Activated naive CD4-positive, alpha-beta T cell treated with anti-CD3 and anti-CD28 coated beads, Interleukin-2, amount 50 U/mL, for 24 hours (primary cell): Measurements from ENCODE around the gene PRKD1.
"Not testable (repeated sequence)": the region's sequence is repeated elsewhere in the genome, so short reads cannot be mapped to it uniquely, and the experiment has no call there.

ENCODE experiments used
- H3K27ac Mint-ChIP-seq: one replicate; pipeline ENCODE4 v1.8.0; 2021; ENCODE audit warnings: mild to moderate bottlenecking, mixed read lengths
- H3K27me3 Mint-ChIP-seq: one replicate; pipeline ENCODE4 v1.8.0; 2021; ENCODE audit warnings: mixed read lengths
- H3K36me3 Mint-ChIP-seq: one replicate; pipeline ENCODE4 v1.8.0; 2021; ENCODE audit warnings: mixed read lengths
- H3K4me1 Mint-ChIP-seq: one replicate; pipeline ENCODE4 v1.8.0; 2021; ENCODE audit warnings: mixed read lengths
- H3K4me3 Mint-ChIP-seq: one replicate; pipeline ENCODE4 v1.8.0; 2021; ENCODE audit warnings: mild to moderate bottlenecking, mixed read lengths
- H3K9me3 Mint-ChIP-seq: one replicate; pipeline ENCODE4 v1.8.0; 2021; ENCODE audit warnings: mixed read lengths

Gene PRKD1

GRCh38 chr14:29858299-29858698 lies 69.3 kb downstream of the PRKD1 start:
- Mint-ChIP-seq H3K36me3 (no peaks in the 10 kb centered on the region), H3K4me1 (no peaks in the 10 kb centered on the region), H3K27me3 (no peaks in the 10 kb centered on the region), H3K9me3 (peaks cover 14% of the 10 kb centered on the region), H3K4me3 (no peak overlapping the region), H3K27ac (no peak overlapping the region)

DNA sequence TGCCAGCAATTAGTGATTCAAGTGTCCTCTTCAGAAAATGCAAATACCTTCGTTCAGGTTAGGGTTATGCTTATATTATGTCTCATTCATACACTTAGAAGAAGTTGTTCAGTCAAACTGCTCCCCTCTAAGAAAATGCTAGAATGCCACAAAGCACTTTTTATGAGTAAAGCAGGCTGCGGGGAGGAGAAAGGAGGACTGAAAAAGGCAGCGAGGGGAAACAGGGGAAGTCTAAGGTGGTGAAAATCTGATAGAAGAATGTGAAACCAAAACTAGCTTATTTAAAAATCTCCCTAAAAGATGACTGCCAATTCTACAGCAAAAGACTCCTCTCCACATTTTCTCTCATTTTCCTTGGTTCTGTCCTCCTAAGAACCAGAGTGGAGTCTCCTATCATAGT lies 70.1 kb downstream of the PRKD1 start:
- Mint-ChIP-seq H3K27me3 (no peaks in the 10 kb centered on the region), H3K4me3 (no peak overlapping the region), H3K4me1 (no peaks in the 10 kb centered on the region), H3K27ac (no peak overlapping the region), H3K9me3 (peaks cover 15% of the 10 kb centered on the region), H3K36me3 (no peaks in the 10 kb centered on the region)

DNA sequence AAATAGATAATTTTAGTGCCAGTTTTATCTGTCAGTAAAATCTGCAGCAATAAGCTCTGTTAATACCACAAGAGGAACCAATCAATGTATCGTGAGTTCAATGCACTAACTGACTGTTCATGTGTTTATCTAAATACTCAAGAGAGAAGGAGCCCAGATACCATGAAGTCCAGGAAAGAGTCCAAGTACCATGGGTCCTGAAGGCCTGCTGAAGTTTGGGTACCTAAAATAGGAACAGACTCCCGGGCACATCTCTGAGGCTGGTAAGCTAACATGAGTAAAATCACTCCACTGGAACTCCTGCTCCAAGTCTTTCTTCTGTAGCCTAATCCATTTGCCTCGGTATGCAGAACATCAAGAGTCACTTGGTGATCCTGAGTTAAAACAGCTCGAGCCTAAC lies 71.1 kb downstream of the PRKD1 start:
- Mint-ChIP-seq H3K4me1 (no peaks in the 10 kb centered on the region), H3K27me3 (no peaks in the 10 kb centered on the region), H3K27ac (no peak overlapping the region), H3K36me3 (no peaks in the 10 kb centered on the region), H3K4me3 (no peak overlapping the region), H3K9me3 (peaks cover 25% of the 10 kb centered on the region)

DNA sequence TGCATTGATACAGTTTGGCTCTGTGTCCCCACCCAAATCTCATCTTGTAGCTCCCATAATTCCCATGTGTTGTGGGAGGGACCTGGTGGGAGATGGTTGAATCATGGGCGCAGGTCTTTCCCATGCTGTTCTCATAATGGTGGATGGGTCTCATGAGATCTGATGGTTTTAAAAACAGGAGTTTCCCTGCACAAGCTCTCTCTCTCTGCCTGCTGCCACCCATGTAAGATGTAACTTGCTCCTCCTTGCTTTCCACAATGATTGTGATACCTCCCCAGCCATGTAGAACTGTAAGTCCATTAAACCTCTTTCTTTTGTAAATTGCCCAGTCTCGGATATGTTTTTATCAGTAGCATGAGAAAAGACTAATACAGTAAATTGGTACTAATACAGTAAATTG lies 74.0 kb downstream of the PRKD1 start:
- not testable (repeated sequence) for H3K36me3 Mint-ChIP-seq, H3K27ac Mint-ChIP-seq, H3K4me3 Mint-ChIP-seq, H3K27me3 Mint-ChIP-seq, H3K4me1 Mint-ChIP-seq
- H3K9me3 Mint-ChIP-seq, result peaks cover 36% of the 10 kb centered on the region

DNA sequence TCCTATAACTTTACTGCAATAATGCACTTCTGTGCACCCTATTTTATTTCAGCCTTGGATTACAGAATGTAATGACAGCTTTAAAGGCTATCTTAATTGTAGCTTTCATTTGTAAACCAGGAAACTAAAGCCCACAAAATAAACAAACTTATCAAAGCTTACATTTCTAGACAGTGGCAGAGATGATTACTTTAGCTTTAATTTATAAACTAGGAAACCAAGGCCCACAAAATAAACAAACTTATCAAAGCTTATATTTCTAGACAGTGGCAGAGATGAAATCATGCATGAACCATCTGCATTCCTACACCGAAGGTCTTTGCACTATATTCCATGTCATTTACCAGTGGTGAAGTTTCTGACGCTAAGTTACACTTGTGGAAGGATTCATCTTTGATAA lies 74.4 kb downstream of the PRKD1 start:
- Mint-ChIP-seq H3K27me3 (no peaks in the 10 kb centered on the region), H3K27ac (no peak overlapping the region), H3K9me3 (peaks cover 36% of the 10 kb centered on the region), H3K4me1 (no peaks in the 10 kb centered on the region), H3K36me3 (no peaks in the 10 kb centered on the region), H3K4me3 (no peak overlapping the region)

DNA sequence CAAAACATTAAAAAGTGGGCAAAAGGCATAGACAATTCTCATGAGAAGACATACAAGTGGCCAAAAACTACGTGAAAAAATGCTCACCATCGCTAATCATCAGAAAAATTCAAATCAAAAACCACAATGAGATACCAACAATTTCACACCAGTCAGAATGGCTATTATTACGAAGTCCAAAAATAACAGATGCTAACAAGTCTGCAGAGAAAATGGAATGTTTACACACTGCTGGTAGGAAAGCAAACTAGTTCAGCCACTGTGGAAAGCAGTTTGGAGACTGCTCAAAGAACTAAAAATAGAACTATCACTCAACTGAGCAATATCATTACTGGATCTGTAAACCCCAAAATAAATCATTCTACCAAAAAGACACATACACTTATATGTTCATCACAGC lies 76.2 kb downstream of the PRKD1 start:
- Mint-ChIP-seq H3K27me3 (no peaks in the 10 kb centered on the region), H3K36me3 (no peaks in the 10 kb centered on the region), H3K27ac (no peak overlapping the region), H3K4me3 (no peak overlapping the region), H3K9me3 (peaks cover 30% of the 10 kb centered on the region), H3K4me1 (no peaks in the 10 kb centered on the region)

DNA sequence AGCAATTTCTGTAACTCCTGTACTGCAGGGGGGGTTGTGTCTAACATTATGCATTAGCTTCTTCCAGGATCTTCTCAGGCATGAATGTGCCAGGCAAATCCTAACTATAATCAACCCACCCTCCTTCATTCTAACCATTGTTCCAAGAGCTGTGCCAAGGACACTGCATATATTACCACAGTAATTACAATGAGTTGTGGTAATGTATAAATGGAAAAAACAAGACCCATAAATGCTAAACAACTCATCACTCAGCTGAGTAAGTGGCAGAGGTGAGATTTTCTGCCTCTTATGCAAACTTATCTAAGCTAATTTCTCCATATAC lies 80.6 kb downstream of the PRKD1 start:
- H3K27ac Mint-ChIP-seq, result no peak overlapping the region
- H3K9me3 Mint-ChIP-seq, result peaks cover 20% of the 10 kb centered on the region
- H3K27me3 Mint-ChIP-seq, result no peaks in the 10 kb centered on the region
- H3K4me3 Mint-ChIP-seq, result no peak overlapping the region
- H3K36me3 Mint-ChIP-seq, result no peaks in the 10 kb centered on the region
- no peaks in the 10 kb centered on the region for H3K4me1 Mint-ChIP-seq

DNA sequence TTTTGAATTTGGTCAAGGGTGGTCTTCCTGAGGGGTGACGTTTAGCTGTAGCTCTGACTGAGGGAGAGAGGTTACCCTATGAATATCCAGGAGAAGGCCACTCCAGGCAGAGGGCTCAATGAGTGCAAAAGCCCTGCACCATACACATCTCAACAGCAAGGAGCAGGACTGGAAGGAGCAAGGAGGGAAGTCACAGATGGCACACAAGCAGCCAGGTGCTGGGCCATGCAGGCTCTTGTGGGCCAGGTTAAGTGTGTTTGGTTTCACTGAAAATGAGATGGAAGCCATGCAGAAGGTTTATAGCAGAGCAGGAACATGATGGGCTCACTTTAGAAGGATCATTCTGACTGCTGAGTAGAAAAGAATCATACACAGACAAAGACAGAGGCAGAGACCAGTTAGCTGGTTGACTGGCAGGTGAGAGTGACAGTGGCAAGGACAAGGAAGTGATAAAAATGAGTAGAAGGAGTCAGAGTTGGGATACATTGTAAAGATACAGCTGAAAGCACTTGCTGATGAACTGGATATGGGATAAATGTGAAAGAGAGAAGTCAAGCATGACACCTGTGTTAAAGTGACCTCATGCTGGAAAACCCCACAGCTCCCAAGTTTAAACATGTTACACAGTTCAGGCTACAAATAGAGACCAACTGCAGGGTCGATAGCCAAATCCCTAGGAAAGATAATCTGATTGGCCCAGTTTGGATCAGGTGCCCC lies 81.2 kb downstream of the PRKD1 start:
- no peak overlapping the region for H3K27ac Mint-ChIP-seq
- H3K36me3 Mint-ChIP-seq, result no peaks in the 10 kb centered on the region
- H3K27me3 Mint-ChIP-seq, result no peaks in the 10 kb centered on the region
- peaks cover 15% of the 10 kb centered on the region for H3K9me3 Mint-ChIP-seq
- no peak overlapping the region for H3K4me3 Mint-ChIP-seq
- H3K4me1 Mint-ChIP-seq, result no peaks in the 10 kb centered on the region

DNA sequence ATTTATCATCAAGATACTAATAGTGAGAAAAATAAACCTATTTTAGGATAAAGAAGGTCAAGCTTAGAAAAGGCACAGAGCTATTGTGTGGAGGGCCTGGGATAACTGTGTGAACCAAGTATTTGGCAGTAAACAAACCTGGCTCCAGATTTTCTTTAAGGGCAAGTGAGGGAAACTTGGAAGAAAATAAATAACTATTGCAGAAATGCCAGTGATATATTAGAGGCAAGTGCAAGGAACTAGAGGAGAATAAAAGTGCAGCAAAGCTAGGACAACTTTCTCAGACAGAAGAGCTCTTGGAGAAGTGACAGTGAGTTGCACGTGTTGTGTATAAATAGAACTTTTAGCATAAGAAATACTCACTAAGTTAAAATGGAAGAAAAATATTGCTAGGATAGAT lies 83.7 kb downstream of the PRKD1 start:
- H3K36me3 Mint-ChIP-seq, result no peaks in the 10 kb centered on the region
- no peaks in the 10 kb centered on the region for H3K27me3 Mint-ChIP-seq
- no peak overlapping the region for H3K4me3 Mint-ChIP-seq
- H3K27ac Mint-ChIP-seq, result no peak overlapping the region
- peaks cover 13% of the 10 kb centered on the region for H3K9me3 Mint-ChIP-seq
- H3K4me1 Mint-ChIP-seq, result no peaks in the 10 kb centered on the region

- Mint-ChIP-seq H3K27ac (no peak overlapping the region), H3K4me1 (no peaks in the 10 kb centered on the region), H3K9me3 (peaks cover 18% of the 10 kb centered on the region), H3K27me3 (no peaks in the 10 kb centered on the region), H3K4me3 (no peak overlapping the region), H3K36me3 (no peaks in the 10 kb centered on the region)
These were observed 85.4 kb downstream of the PRKD1 start for GRCh38 chr14:29842228-29842627.

GRCh38 chr14:29840369-29840892 lies 87.2 kb downstream of the PRKD1 start:
- not testable (repeated sequence) for H3K27me3 Mint-ChIP-seq, H3K27ac Mint-ChIP-seq, H3K4me1 Mint-ChIP-seq, H3K36me3 Mint-ChIP-seq, H3K4me3 Mint-ChIP-seq
- peaks cover 18% of the 10 kb centered on the region for H3K9me3 Mint-ChIP-seq

DNA sequence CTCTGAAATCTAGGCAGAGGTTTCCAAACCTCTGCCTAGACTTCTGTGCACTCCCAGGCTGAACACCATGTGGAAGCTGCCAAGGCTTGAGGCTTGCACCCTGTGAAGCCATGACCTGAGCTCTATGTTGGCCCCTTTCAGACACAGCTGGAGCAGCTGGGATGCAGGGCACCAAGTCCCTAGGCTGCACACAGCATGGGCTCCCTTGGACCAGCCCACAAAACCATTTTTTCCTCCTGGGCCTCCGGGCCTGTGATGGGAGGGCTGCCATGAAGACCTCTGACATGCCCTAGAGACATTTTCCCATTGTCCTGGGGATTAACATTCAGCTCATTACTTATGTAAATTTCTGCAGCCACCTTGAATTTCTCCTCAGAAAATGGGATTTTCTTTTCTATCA lies 88.0 kb downstream of the PRKD1 start:
- H3K36me3 Mint-ChIP-seq, H3K27ac Mint-ChIP-seq, H3K4me1 Mint-ChIP-seq, H3K27me3 Mint-ChIP-seq, H3K4me3 Mint-ChIP-seq: not testable (repeated sequence)
- peaks cover 18% of the 10 kb centered on the region for H3K9me3 Mint-ChIP-seq

DNA sequence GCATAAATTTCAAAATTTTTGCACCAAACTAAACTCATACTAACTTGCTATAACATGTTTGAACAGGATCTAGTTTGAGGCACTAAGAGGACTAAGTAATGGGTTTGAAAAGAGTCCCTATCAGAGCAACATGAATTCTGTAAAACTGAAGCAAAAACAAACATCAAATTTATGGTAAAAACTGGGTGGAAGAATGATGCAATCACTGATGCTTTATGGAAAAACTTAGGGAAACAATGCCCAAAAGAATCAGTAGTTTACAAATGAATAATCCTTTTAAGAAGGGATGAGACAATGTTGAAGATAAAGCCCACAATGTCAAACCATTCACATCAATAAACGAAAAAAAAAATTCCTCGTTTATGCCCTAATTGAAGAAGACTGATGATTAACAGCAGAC lies 88.9 kb downstream of the PRKD1 start:
- Mint-ChIP-seq H3K4me3 (no peak overlapping the region), H3K36me3 (no peaks in the 10 kb centered on the region), H3K27ac (no peak overlapping the region), H3K9me3 (peaks cover 18% of the 10 kb centered on the region), H3K4me1 (no peaks in the 10 kb centered on the region), H3K27me3 (no peaks in the 10 kb centered on the region)

- Mint-ChIP-seq H3K4me3 (no peak overlapping the region), H3K9me3 (peaks cover 13% of the 10 kb centered on the region), H3K4me1 (no peaks in the 10 kb centered on the region), H3K36me3 (no peaks in the 10 kb centered on the region), H3K27me3 (no peaks in the 10 kb centered on the region), H3K27ac (no peak overlapping the region)
These were observed 91.3 kb downstream of the PRKD1 start for GRCh38 chr14:29836395-29836794.

GRCh38 chr14:29832042-29832441 lies 95.6 kb downstream of the PRKD1 start:
- H3K9me3 Mint-ChIP-seq, result peaks cover 7% of the 10 kb centered on the region
- no peak overlapping the region for H3K27ac Mint-ChIP-seq
- no peaks in the 10 kb centered on the region for H3K4me1 Mint-ChIP-seq
- H3K27me3 Mint-ChIP-seq, result no peaks in the 10 kb centered on the region
- H3K4me3 Mint-ChIP-seq, result no peak overlapping the region
- no peaks in the 10 kb centered on the region for H3K36me3 Mint-ChIP-seq

DNA sequence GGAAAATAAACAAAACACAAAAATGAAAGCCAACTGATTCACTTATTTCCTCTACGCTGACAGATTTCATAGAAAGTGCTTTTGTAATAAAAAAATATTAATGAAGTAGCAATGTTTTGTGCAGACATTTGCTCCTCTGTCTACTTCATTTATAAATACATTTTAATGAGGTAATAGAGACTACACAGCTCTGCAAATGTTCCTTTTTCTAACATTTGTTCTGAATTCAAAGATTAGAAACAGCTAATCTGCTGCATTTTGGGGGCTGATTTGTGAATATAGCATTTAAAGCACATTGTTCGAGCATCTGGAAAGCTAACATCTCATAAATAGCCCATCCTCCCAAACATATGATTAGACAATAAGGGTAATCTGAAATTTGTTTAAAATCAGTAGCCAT lies 97.8 kb downstream of the PRKD1 start:
- Mint-ChIP-seq H3K27me3 (no peaks in the 10 kb centered on the region), H3K9me3 (peaks cover 12% of the 10 kb centered on the region), H3K36me3 (no peaks in the 10 kb centered on the region), H3K4me3 (no peak overlapping the region), H3K4me1 (no peaks in the 10 kb centered on the region), H3K27ac (no peak overlapping the region)

GRCh38 chr14:29823816-29824215 lies 103.8 kb downstream of the PRKD1 start:
- Mint-ChIP-seq H3K27me3 (no peaks in the 10 kb centered on the region), H3K4me3 (no peak overlapping the region), H3K9me3 (peaks cover 12% of the 10 kb centered on the region), H3K36me3 (no peaks in the 10 kb centered on the region), H3K4me1 (no peaks in the 10 kb centered on the region), H3K27ac (no peak overlapping the region)
